HL-60 (cell line): ENCODE results near the gene KCTD11.

Experiments used
- DNase-seq, 2 experiments: peaks; one replicate each; pipeline ENCODE4 v3.0.0-alpha.2; 2010 to 2020; ENCODE audit warnings: low read depth in 1 of 2, low spot score in 1 of 2
- H3K27ac ChIP-seq: fragments of 250-450 bp; sonication (Bioruptor Pico); replicated peaks from 2 replicates; pipeline ENCODE4 v1.5.1; 2020; ENCODE audit warnings: mild to moderate bottlenecking, moderate library complexity
- H3K27me3 ChIP-seq: fragments of 250-450 bp; sonication (Bioruptor Pico); 2 replicates; pipeline ENCODE4 v1.5.1; 2021; ENCODE audit warnings: mild to moderate bottlenecking, moderate library complexity; ENCODE audit not compliant: insufficient read depth, poor library complexity, severe bottlenecking
- H3K4me3 ChIP-seq: replicated peaks from 2 replicates; pipeline ENCODE4 v1.5.1; 2011; ENCODE audit warnings: mild to moderate bottlenecking, control low read depth, low read length; ENCODE audit not compliant: insufficient read depth
- CTCF ChIP-seq: IDR thresholded peaks from one replicate; pipeline ENCODE4 v1.5.1; 2011; ENCODE audit warnings: low read length, control low read depth, inconsistent platforms; ENCODE audit not compliant: insufficient read depth
- GABPA ChIP-seq: IDR thresholded peaks from 2 replicates; pipeline ENCODE4 v1.6.1; 2012; ENCODE audit warnings: low read depth
- POLR2AphosphoS5 ChIP-seq: IDR thresholded peaks from 2 replicates; pipeline ENCODE4 v1.6.1; 2012; ENCODE audit warnings: low read depth
- SPI1 ChIP-seq: IDR thresholded peaks from 2 replicates; pipeline ENCODE4 v1.6.1; 2012; ENCODE audit warnings: low read depth, mild to moderate bottlenecking, borderline replicate concordance
- TF ChIP-seq, protein P1 (sequence below): IDR thresholded peaks from 2 replicates; pipeline ENCODE4 v1.6.1; 2012; ENCODE audit warnings: low read depth; ENCODE audit not compliant: insufficient replicate concordance

The KCTD11 gene

GRCh38 chr17:7313890-7314718, 37.9 kb upstream of the KCTD11 start:
- TF ChIP-seq SPI1 = no peak
- no peak for DNase-seq
- peak overlapping the region; percentile 54; the same call in 1 of the 2 replicates for H3K27ac ChIP-seq
- H3K27me3 ChIP-seq = no peaks in the 10 kb centered on the region
- peak overlapping the region; percentile 80 for H3K4me3 ChIP-seq

DNA sequence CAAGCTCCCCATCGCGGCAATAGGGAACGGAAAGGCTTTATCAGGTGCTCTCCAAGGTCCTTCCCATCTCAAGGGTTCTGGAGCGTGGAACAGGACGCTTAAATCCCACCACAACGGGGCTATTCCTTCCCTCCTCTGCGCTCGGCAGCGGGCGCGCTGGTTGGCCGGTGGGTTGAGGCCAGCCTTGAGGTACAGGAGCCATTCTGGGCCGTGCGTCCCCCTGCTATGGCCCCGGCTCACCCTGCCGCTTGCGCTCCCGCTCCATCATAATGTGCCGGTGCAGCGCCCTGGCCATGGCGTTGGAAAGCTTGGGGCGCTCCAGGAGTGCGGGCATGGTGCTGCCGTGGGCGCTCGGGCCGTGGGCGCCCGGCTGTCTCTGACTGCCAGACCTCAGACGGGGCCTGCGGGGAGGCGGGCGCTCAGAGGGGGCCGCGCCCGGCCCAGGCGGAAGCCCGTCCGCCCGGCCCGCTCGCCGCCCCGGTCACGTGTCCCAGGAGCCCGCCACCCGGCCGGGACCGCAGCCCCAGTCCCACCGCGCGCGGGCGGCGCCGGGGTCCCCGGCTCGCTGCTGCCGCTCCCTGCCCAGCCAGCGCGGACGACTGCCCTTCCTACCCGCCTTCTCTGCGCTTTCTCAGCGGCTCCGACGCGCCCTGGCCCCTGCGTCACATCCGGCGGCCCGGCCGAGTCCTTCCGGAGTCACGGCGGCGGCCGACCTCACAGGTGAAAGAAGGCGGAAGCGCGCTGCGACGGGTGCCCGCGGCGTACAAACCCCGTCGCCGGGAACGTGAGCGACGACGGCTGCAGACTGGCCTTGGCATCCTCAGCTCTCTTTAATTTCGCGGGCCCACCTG, 37.0 kb upstream of the KCTD11 start, which contains the start of gene GPS2:
Gene GPS2 (minus strand): TSS at position 642 of the 851 bp plus-strand sequence. CDS start 308 bp downstream, at position 334.
- no peak; the same call in none of the 2 replicates for TF ChIP-seq POLR2AphosphoS5
- TF ChIP-seq, protein P1, sequence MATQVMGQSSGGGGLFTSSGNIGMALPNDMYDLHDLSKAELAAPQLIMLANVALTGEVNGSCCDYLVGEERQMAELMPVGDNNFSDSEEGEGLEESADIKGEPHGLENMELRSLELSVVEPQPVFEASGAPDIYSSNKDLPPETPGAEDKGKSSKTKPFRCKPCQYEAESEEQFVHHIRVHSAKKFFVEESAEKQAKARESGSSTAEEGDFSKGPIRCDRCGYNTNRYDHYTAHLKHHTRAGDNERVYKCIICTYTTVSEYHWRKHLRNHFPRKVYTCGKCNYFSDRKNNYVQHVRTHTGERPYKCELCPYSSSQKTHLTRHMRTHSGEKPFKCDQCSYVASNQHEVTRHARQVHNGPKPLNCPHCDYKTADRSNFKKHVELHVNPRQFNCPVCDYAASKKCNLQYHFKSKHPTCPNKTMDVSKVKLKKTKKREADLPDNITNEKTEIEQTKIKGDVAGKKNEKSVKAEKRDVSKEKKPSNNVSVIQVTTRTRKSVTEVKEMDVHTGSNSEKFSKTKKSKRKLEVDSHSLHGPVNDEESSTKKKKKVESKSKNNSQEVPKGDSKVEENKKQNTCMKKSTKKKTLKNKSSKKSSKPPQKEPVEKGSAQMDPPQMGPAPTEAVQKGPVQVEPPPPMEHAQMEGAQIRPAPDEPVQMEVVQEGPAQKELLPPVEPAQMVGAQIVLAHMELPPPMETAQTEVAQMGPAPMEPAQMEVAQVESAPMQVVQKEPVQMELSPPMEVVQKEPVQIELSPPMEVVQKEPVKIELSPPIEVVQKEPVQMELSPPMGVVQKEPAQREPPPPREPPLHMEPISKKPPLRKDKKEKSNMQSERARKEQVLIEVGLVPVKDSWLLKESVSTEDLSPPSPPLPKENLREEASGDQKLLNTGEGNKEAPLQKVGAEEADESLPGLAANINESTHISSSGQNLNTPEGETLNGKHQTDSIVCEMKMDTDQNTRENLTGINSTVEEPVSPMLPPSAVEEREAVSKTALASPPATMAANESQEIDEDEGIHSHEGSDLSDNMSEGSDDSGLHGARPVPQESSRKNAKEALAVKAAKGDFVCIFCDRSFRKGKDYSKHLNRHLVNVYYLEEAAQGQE = peak; percentile 92
- TF ChIP-seq CTCF = no peak
- TF ChIP-seq GABPA = peak; percentile 92
- TF ChIP-seq SPI1 = no peak
- peak in 1 of 2 experiments; percentile 79 for DNase-seq
- peak within 1 kb of the TSS; percentile 69 for H3K27ac ChIP-seq
- no peaks in the 10 kb centered on the region for H3K27me3 ChIP-seq
- H3K4me3 ChIP-seq = peak within 1 kb of the TSS; percentile 80

DNA sequence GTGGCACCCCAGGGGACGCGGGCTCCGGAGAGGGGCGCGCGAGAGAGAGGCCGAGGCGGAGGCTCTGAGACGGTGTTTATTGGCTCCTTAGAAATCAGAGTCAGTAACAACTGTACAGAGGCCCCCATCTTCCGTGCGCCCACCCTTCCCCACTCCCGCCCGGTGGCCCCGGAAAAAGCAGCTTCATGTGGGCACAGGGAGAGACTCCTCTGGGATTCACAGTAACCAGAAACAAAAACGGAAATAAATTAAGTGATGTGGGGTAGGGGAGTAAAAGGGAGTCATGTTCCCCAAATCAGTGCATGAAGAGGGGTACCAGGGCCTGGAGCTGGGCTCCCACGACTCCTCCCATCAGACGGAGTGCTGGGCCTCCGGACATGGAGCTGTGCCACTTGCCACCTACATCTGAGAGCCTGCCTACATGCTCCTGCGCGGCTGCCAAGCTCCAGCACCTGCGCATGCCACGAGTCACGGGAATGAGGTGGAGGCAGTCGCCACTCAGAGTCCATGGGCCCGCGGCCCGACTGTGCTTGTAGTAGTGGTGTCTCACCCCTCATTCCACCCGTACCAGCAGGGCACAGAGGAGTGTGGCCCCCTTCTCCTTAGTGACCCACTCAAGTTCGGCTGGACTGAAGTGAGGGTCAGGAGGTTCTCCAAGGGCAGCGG, 36.3 kb upstream of the KCTD11 start:
- DNase-seq = no peak
- peak overlapping the region; percentile 69 for H3K27ac ChIP-seq
- H3K27me3 ChIP-seq = no peaks in the 10 kb centered on the region
- H3K4me3 ChIP-seq = peak overlapping the region; percentile 80
- TF ChIP-seq GABPA (no peak), CTCF (no peak)

DNA sequence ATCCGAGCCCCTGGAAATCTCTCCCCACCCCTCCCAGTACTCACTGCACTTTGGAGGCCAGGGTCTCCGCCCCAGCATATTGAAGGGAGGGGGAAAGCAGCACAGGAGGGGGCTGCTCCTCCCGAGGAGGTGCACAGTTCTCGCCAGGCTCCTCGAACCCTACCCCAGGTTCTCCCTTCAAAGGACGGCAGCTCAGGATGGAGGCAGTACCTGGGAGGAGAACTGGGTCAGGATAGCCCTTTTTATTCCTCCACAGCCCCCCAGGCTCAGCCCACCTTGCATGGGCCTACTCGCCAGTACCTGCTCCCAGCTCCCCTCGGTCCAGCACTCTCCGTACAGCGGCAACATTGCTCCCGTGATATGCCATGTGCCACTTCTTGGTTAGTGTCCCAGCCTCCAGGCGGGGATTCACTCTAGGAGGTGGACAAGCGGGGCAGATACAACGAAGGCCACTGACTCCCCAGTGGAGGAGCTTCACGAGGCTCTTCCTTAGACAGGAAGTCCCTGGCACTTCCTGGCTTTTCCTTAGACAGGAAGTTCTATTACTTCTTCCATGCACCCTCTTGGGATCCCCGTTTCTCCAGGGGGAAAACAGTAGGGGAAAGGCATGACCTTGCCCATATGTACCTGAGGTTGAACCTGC, 34.7 kb upstream of the KCTD11 start:
- no peak for DNase-seq
- Histone ChIP-seq H3K4me3 (no peak overlapping the region), H3K27ac (no peak overlapping the region), H3K27me3 (no peaks in the 10 kb centered on the region)
- no peak for TF ChIP-seq GABPA
- no peak for TF ChIP-seq SPI1
- no peak for TF ChIP-seq POLR2AphosphoS5
- TF ChIP-seq, protein P1 = no peak
- TF ChIP-seq CTCF = no peak
